Measurements from ENCODE around the gene GLRX.

The GLRX gene

GRCh38 chr5:95770830-95771708, 51.5 kb downstream of the GLRX start:
- Histone ChIP-seq H3K9me3 (ENCODE audit: insufficient read depth, low read length) (no peaks in the 10 kb centered on the region), H3K79me2 (ENCODE audit: insufficient read depth, low read length) (no peaks in the 10 kb centered on the region), H3K4me3 (ENCODE audit: insufficient read depth, low read length, poor library complexity, severe bottlenecking) (no peak overlapping the region), H3K36me3 (ENCODE audit: low read length) (no peaks in the 10 kb centered on the region), H4K20me1 (ENCODE audit: low read depth, low read length) (no peaks in the 10 kb centered on the region), H3K27ac (ENCODE audit: low read depth, low read length) (no peak overlapping the region), H2AFZ (ENCODE audit: low read depth, low read length, severe bottlenecking) (no peak overlapping the region), H3K27me3 (ENCODE audit: low read length) (no peaks in the 10 kb centered on the region), H3K4me2 (ENCODE audit: low read depth, low read length, poor library complexity, severe bottlenecking) (no peak overlapping the region), H3F3A (ENCODE audit: insufficient read depth) (no peaks in the 10 kb centered on the region), H3K9me2 (replicated peaks; ENCODE audit: insufficient read depth, low read length) (no peaks in the 10 kb centered on the region), H3K9ac (ENCODE audit: low read length) (no peak overlapping the region)
- TF ChIP-seq, protein P1, sequence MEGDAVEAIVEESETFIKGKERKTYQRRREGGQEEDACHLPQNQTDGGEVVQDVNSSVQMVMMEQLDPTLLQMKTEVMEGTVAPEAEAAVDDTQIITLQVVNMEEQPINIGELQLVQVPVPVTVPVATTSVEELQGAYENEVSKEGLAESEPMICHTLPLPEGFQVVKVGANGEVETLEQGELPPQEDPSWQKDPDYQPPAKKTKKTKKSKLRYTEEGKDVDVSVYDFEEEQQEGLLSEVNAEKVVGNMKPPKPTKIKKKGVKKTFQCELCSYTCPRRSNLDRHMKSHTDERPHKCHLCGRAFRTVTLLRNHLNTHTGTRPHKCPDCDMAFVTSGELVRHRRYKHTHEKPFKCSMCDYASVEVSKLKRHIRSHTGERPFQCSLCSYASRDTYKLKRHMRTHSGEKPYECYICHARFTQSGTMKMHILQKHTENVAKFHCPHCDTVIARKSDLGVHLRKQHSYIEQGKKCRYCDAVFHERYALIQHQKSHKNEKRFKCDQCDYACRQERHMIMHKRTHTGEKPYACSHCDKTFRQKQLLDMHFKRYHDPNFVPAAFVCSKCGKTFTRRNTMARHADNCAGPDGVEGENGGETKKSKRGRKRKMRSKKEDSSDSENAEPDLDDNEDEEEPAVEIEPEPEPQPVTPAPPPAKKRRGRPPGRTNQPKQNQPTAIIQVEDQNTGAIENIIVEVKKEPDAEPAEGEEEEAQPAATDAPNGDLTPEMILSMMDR (IDR thresholded peaks at IDR 0.05; ENCODE audit: insufficient read depth, low read length, poor library complexity, severe bottlenecking), result no peak
- no peak for TF ChIP-seq EZH2phosphoT487 (conservative IDR thresholded peaks at IDR 0.05; ENCODE audit: low read length)

- H3K4me2 ChIP-seq (ENCODE audit: low read depth, low read length, poor library complexity, severe bottlenecking), result no peak overlapping the region
- H3K9me3 ChIP-seq (ENCODE audit: insufficient read depth, low read length), result no peaks in the 10 kb centered on the region
- H3K9me2 ChIP-seq (replicated peaks; ENCODE audit: insufficient read depth, low read length), result no peaks in the 10 kb centered on the region
- H4K20me1 ChIP-seq (ENCODE audit: low read depth, low read length), result no peaks in the 10 kb centered on the region
- no peak overlapping the region for H3K4me3 ChIP-seq (ENCODE audit: insufficient read depth, low read length, poor library complexity, severe bottlenecking)
- no peak overlapping the region for H3K9ac ChIP-seq (ENCODE audit: low read length)
- no peaks in the 10 kb centered on the region for H3F3A ChIP-seq (ENCODE audit: insufficient read depth)
- H3K27me3 ChIP-seq (ENCODE audit: low read length), result no peaks in the 10 kb centered on the region
- H3K79me2 ChIP-seq (ENCODE audit: insufficient read depth, low read length), result no peaks in the 10 kb centered on the region
- H3K36me3 ChIP-seq (ENCODE audit: low read length), result no peaks in the 10 kb centered on the region
- TF ChIP-seq EZH2phosphoT487 (conservative IDR thresholded peaks at IDR 0.05; ENCODE audit: low read length), result no peak
- TF ChIP-seq, protein P1 (IDR thresholded peaks at IDR 0.05; ENCODE audit: insufficient read depth, low read length, poor library complexity, severe bottlenecking), result no peak
- H2AFZ ChIP-seq (ENCODE audit: low read depth, low read length, severe bottlenecking), result no peak overlapping the region
- no peak overlapping the region for H3K27ac ChIP-seq (ENCODE audit: low read depth, low read length)
Measured at GRCh38 chr5:95768731-95769130, 53.8 kb downstream of the GLRX start.

- no peaks in the 10 kb centered on the region for H3K79me2 ChIP-seq (ENCODE audit: insufficient read depth, low read length)
- H3K4me2 ChIP-seq (ENCODE audit: low read depth, low read length, poor library complexity, severe bottlenecking), result no peak overlapping the region
- no peaks in the 10 kb centered on the region for H3K9me3 ChIP-seq (ENCODE audit: insufficient read depth, low read length)
- H3K27ac ChIP-seq (ENCODE audit: low read depth, low read length), result no peak overlapping the region
- H3K27me3 ChIP-seq (ENCODE audit: low read length), result no peaks in the 10 kb centered on the region
- H4K20me1 ChIP-seq (ENCODE audit: low read depth, low read length), result no peaks in the 10 kb centered on the region
- no peak overlapping the region for H2AFZ ChIP-seq (ENCODE audit: low read depth, low read length, severe bottlenecking)
- H3K9me2 ChIP-seq (replicated peaks; ENCODE audit: insufficient read depth, low read length), result no peaks in the 10 kb centered on the region
- TF ChIP-seq, protein P1 (IDR thresholded peaks at IDR 0.05; ENCODE audit: insufficient read depth, low read length, poor library complexity, severe bottlenecking), result no peak
- H3K36me3 ChIP-seq (ENCODE audit: low read length), result no peaks in the 10 kb centered on the region
- no peak overlapping the region for H3K9ac ChIP-seq (ENCODE audit: low read length)
- no peak overlapping the region for H3K4me3 ChIP-seq (ENCODE audit: insufficient read depth, low read length, poor library complexity, severe bottlenecking)
- no peaks in the 10 kb centered on the region for H3F3A ChIP-seq (ENCODE audit: insufficient read depth)
Measured at GRCh38 chr5:95763941-95764340, 58.6 kb downstream of the GLRX start.
